ENCODE measurements around the gene ZBTB20. TPM values are rescaled to one million over a fixed set of nuclear protein-coding genes. Genes with fewer than 3 reads are reported as not detected.

Gene ZBTB20
- total and polyA plus RNA-seq, 9 donors = 4.3 to 160 (median 107) TPM

GRCh38 chr3:114432310-114432709, 714.8 kb downstream of the ZBTB20 start:
- H3K36me3 ChIP-seq = no peaks in the 10 kb centered on the region
- intact Hi-C loops (cut with DNase I) = no loop called here
- 95 to 98% (median 95%) methylated on average over 2 of the region's 2 CpGs for WGBS, 3 donors

GRCh38 chr3:114428044-114428595, 719.0 kb downstream of the ZBTB20 start:
- no peak for TF ChIP-seq CTCF (IDR thresholded peaks at IDR 0.05)
- 94 to 95% (median 95%) methylated on average over 5 of the region's 5 CpGs for WGBS, 3 donors
- intact Hi-C loops (cut with DNase I) = no loop called here

More at GRCh38 chr3:114432310-114432709, 714.8 kb downstream of the ZBTB20 start:
- Histone ChIP-seq H3K9me3 (no peaks in the 10 kb centered on the region), H3K27me3 (no peaks in the 10 kb centered on the region), H3K4me1 (ENCODE audit: insufficient read depth) (no peaks in the 10 kb centered on the region), H3K4me3 (no peak overlapping the region), H3K27ac (no peak overlapping the region)
- TF ChIP-seq EP300 (IDR thresholded peaks at IDR 0.05) = no peak
- no peak for TF ChIP-seq CTCF (IDR thresholded peaks at IDR 0.05)
- no peak for TF ChIP-seq POLR2A (IDR thresholded peaks at IDR 0.05)
- DNase-seq = no peak

GRCh38 chr3:114427285-114428043, 719.6 kb downstream of the ZBTB20 start:
- intact Hi-C loops (cut with DNase I) = no loop called here
- WGBS, 3 donors = 87 to 92% (median 91%) methylated on average over 8 of the region's 8 CpGs
- no peak overlapping the region for H3K27ac ChIP-seq
- H3K36me3 ChIP-seq = no peaks in the 10 kb centered on the region
- no peaks in the 10 kb centered on the region for H3K27me3 ChIP-seq
- TF ChIP-seq CTCF (IDR thresholded peaks at IDR 0.05) (no peak), POLR2A (IDR thresholded peaks at IDR 0.05) (no peak), EP300 (IDR thresholded peaks at IDR 0.05) (no peak)
- H3K9me3 ChIP-seq = no peaks in the 10 kb centered on the region
- DNase-seq = no peak
- H3K4me1 ChIP-seq (ENCODE audit: insufficient read depth) = no peaks in the 10 kb centered on the region
- H3K4me3 ChIP-seq = no peak overlapping the region

More at GRCh38 chr3:114428044-114428595, 719.0 kb downstream of the ZBTB20 start:
- no peaks in the 10 kb centered on the region for H3K27me3 ChIP-seq
- no peaks in the 10 kb centered on the region for H3K4me1 ChIP-seq (ENCODE audit: insufficient read depth)
- H3K36me3 ChIP-seq = no peaks in the 10 kb centered on the region
- H3K9me3 ChIP-seq = no peaks in the 10 kb centered on the region
- H3K27ac ChIP-seq = no peak overlapping the region
- H3K4me3 ChIP-seq = no peak overlapping the region
- no peak for DNase-seq

GRCh38 chr3:114424337-114424736, 722.8 kb downstream of the ZBTB20 start:
- intact Hi-C loops (cut with DNase I) = no loop called here
- Histone ChIP-seq H3K9me3 (no peaks in the 10 kb centered on the region), H3K4me3 (no peak overlapping the region), H3K27me3 (no peaks in the 10 kb centered on the region), H3K36me3 (no peaks in the 10 kb centered on the region), H3K27ac (no peak overlapping the region), H3K4me1 (ENCODE audit: insufficient read depth) (peaks cover 2% of the 10 kb centered on the region)
- 82 to 83% (median 82%) methylated on average over 8 of the region's 8 CpGs for WGBS, 3 donors
- DNase-seq = no peak
- TF ChIP-seq EP300 (IDR thresholded peaks at IDR 0.05) (no peak), POLR2A (IDR thresholded peaks at IDR 0.05) (no peak), CTCF (IDR thresholded peaks at IDR 0.05) (no peak)
